Retinal pigment epithelial cell (primary cell): Measurements from ENCODE around the gene MAIP1.
A peak's percentile ranks its signal among the peaks of the same experiment; 100 is the strongest.
"Not testable (repeated sequence)": the region's sequence is repeated elsewhere in the genome, so short reads cannot be mapped to it uniquely, and the experiment has no call there.

Source experiments
- DNase-seq: peaks from one replicate; pipeline ENCODE4 v3.0.0-alpha.2; 2010; ENCODE audit warnings: low read depth
- H3K4me3 ChIP-seq: 2 replicates; pipeline ENCODE4 v1.5.1; 2011; ENCODE audit warnings: mild to moderate bottlenecking, low read length, control low read depth, moderate library complexity
- TF ChIP-seq, protein P1 (sequence below): conservative IDR thresholded peaks from 2 replicates; pipeline ENCODE4 v1.5.1; 2011; ENCODE audit warnings: low read depth, low read length, control low read depth, inconsistent platforms

MAIP1 gene, protein sequence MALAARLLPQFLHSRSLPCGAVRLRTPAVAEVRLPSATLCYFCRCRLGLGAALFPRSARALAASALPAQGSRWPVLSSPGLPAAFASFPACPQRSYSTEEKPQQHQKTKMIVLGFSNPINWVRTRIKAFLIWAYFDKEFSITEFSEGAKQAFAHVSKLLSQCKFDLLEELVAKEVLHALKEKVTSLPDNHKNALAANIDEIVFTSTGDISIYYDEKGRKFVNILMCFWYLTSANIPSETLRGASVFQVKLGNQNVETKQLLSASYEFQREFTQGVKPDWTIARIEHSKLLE

DNA sequence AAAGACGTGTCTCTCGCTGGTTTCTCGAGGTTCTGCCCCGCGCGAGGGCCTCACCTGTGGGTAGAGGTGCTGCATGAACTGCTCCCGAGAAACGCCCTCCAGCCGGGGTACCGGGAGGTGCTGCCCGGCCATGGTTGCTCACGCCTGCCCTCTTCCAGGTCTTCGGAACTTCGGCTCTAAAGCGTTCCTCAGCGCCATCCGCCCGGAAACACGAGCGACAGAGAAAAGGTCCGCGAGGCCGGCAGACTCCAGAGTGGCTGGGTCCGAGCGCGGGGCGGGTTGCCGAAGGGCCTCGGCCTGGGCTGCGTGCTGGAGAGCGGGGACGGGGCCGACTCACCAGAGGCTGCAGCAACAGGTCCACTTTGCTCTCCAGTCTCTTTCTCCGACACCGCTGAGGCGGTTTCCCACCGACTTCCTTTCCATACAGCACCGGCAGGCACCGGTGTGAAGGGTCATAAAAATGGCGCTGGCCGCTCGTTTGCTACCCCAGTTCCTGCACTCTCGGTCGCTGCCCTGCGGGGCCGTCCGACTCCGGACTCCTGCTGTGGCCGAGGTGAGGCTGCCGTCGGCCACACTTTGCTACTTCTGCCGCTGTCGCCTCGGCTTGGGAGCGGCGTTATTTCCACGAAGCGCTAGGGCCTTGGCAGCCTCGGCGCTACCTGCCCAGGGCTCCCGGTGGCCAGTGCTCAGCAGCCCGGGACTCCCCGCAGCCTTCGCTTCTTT, at the start of gene MAIP1, which contains the start of gene TYW5:
Gene MAIP1 (plus strand): TSS at position 244 of the 723 bp plus-strand sequence. CDS start 217 bp downstream, at position 461.
Gene TYW5 (minus strand): TSS at position 153 of the 723 bp plus-strand sequence. CDS start 21 bp downstream, at position 132.
- TF ChIP-seq, protein P1, sequence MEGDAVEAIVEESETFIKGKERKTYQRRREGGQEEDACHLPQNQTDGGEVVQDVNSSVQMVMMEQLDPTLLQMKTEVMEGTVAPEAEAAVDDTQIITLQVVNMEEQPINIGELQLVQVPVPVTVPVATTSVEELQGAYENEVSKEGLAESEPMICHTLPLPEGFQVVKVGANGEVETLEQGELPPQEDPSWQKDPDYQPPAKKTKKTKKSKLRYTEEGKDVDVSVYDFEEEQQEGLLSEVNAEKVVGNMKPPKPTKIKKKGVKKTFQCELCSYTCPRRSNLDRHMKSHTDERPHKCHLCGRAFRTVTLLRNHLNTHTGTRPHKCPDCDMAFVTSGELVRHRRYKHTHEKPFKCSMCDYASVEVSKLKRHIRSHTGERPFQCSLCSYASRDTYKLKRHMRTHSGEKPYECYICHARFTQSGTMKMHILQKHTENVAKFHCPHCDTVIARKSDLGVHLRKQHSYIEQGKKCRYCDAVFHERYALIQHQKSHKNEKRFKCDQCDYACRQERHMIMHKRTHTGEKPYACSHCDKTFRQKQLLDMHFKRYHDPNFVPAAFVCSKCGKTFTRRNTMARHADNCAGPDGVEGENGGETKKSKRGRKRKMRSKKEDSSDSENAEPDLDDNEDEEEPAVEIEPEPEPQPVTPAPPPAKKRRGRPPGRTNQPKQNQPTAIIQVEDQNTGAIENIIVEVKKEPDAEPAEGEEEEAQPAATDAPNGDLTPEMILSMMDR: peak; percentile 31
- peak; percentile 56 for DNase-seq
- peak within 1 kb of the TSS; percentile 91 for H3K4me3 ChIP-seq

DNA sequence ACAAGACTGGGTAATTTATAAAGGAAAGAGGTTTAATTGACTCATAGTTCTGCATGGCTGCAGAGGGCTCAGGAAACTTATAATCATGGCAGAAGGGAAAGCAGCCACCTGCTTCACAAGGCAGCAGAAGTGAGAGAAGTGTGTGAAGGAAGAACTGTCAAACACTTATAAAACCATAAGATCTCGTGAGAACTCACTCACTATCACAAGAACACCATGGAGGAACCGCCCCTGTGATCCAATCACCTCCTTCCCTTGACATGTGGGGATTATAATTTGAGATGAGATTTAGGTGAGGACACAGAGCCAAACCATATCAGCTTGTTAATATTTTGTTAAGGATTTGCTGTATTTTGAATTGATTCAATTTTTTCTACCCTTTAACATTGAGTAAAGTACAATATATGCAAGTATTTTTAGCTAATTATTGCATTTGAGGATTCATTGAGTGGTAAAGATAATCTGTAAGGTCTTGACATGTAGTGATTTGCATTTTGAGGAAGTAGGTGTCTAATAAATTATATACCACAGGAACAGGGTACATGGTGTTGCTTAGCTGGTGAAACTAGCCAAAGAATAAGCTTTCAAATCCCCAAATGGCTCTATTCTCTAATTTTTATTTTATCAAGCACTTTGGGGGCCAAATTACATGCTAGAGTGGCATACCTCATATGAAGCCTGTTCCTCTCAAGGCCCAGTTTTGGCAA, 48.2 kb upstream of the MAIP1 start:
- peak; percentile 46 for DNase-seq

DNA sequence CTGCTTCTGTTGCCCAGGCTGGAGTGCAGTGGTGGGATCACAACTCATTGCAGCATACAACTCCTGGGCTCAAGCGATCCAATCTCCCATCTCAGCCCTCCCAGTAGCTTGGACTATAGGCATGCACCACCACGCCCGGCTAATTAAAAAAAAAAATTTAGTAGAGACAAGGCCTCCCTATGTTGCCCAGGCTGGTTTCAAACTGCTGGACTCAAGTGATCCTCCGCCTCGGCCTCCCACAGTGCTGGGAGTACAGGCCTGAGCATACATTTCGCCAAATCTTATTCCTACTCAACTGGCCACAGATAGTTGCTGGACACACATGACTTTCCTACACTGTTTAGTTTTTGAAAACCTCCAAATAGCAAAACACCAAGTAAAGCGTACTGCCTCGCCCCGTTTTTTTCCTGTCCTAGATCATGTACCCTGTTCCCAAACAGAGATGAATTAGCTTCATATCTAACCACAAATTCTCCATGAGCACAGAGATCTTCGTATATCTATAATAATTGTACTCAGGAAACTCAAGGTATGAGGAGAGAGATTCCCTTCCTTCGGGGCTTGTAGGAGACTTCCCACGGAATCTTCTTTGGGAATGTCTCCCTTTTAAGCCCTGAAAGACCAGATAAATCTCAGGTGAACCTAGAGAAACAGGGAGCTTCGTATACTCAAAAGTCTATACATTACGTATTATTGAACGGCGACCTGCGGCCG, 44.9 kb upstream of the MAIP1 start:
- no peak for DNase-seq
- TF ChIP-seq, protein P1: no peak
- peak overlapping the region; percentile 53 for H3K4me3 ChIP-seq

More for the DNA sequence above, 48.2 kb upstream of the MAIP1 start:
- TF ChIP-seq, protein P1: no peak
- H3K4me3 ChIP-seq: no peak overlapping the region

DNA sequence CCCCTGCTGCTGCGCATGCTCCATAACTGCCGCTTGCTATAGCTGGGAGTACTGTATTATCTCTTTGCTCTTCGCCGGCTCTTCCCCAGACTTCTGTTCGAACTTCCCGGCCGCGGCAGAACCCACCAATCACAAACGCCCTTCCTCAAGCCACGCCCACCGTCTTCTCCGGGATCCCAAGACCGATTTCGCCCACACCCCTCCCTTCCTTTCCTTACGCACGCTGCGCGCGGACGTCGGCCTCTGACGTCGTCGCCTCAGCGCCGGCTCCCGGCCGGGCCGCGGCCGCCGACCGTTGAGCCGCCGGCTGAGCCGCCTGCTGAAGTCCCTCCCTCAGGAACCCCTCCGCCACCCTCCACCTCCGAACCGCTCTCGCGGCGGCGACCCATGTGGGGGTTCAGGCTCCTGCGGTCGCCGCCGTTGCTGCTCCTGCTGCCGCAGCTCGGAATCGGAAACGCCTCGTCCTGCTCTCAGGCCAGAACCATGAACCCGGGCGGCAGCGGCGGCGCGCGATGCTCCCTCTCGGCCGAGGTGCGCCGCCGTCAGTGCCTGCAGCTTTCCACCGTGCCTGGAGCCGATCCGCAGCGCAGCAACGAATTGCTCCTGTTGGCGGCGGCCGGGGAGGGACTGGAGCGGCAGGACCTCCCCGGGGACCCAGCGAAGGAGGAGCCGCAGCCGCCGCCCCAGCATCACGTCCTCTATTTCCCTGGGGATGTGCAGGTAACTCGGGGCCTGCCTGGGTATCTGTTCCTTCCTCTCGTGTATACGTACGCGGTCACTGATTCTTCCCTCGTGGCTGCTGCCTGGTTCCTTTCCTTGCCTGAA, 44.1 kb upstream of the MAIP1 start, which contains the start of gene C2orf69:
Gene C2orf69 (plus strand): TSS at position 242 of the 825 bp plus-strand sequence. CDS start 146 bp downstream, at position 388.
- TF ChIP-seq, protein P1: no peak
- peak; percentile 85 for DNase-seq
- H3K4me3 ChIP-seq: peak within 1 kb of the TSS; percentile 81

DNA sequence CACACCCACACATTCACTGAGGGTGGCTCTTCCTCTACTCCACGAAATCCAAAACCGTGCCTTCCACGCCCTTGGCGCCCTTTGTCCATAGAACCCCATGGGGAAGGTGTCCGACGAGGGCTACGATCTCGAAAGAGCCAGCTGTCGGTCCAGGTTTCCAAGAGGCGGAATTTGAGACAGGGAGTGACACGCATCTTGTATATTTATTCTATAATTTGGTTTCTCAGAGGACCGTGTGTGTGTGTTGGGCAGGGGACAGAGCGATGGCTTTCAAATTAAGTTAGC, 43.6 kb upstream of the MAIP1 start:
- H3K4me3 ChIP-seq: peak overlapping the region; percentile 81
- TF ChIP-seq, protein P1: no peak
- DNase-seq: no peak

DNA sequence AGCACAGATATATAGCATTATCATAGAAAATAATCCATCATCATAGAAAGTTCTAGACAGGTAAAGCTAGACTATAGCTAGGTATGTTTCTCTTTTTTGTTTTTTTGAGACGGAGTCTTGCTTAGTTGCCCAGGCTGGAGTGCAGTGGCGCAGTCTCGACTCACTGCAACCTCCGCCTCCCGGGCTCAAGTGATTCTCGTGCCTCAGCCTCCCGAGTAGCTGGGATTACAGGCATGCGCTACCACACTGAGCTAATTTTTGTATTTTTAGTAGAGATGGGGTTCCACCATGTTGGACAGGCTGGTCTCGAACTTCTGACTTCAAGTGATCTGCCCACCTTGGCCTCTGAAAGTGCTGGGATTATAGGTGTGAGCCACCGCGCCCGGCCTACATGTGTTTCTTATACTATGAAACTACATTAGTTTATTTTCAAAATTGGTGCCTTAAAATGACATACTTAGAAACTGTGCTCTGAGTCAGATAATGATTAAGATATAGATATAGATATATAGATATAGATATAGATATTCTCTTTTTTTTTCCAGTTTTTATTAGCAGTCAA, 42.7 kb upstream of the MAIP1 start:
- H3K4me3 ChIP-seq: peak overlapping the region; percentile 81
- DNase-seq: not testable (repeated sequence)
